Left lung (tissue), 10 donors: ENCODE results near the gene UQCR10. TPM values are rescaled to one million over a fixed set of nuclear protein-coding genes. Genes with fewer than 3 reads are reported as not detected.
"Not testable (repeated sequence)": the region's sequence is repeated elsewhere in the genome, so short reads cannot be mapped to it uniquely, and the experiment has no call there.

ENCODE experiments used
- ATAC-seq: fragments of 200-7000 bp; cut with Tn5 transposase; one replicate; pipeline ENCODE4 v1.9.1; 2020; ENCODE audit warnings: moderate library complexity
- DNase-seq, 4 donors: peaks; one replicate each; pipeline ENCODE4 v3.0.0-alpha.2; 2013 to 2020
- H3K27ac ChIP-seq, 2 donors: fragments of 200-600 bp; sonication (generic) in 1 of 2; one replicate each; pipeline versions ENCODE4 v1.5.0 to v1.8.0; 2020 to 2021
- H3K27me3 ChIP-seq, 2 donors: fragments of 200-600 bp; sonication (generic) in 1 of 2; one replicate each; pipeline versions ENCODE4 v1.5.0 to v1.8.0; 2020 to 2021
- H3K36me3 ChIP-seq, 2 donors: fragments of 200-600 bp; sonication (generic) in 1 of 2; one replicate each; pipeline versions ENCODE4 v1.5.0 to v1.8.0; 2020 to 2021
- H3K4me1 ChIP-seq, 2 donors: fragments of 200-600 bp; one replicate each; pipeline ENCODE4 v1.8.0; 2021
- H3K4me3 ChIP-seq, 2 donors: fragments of 200-600 bp; sonication (generic) in 1 of 2; one replicate each; pipeline versions ENCODE4 v1.5.0 to v1.8.0; 2020 to 2021; ENCODE audit warnings: mild to moderate bottlenecking in 1 of 2
- H3K9me3 ChIP-seq, 2 donors: fragments of 200-600 bp; sonication (generic) in 1 of 2; one replicate each; pipeline versions ENCODE4 v1.5.0 to v1.8.0; 2020 to 2021
- CTCF ChIP-seq, 2 donors: fragments of 200-600 bp; sonication (generic) in 1 of 2; IDR thresholded peaks; one replicate each; pipeline versions ENCODE4 v1.5.0 to v1.8.0; 2021; ENCODE audit warnings: antibody characterized with exemption in 2 of 2
- intact Hi-C, 2 donors: fragments of 100-400 bp; cut with DNase I; formaldehyde crosslinking; loops; one replicate each; pipeline versions ENCODE4 v1.11.2 to v1.14.2; 2022
- polyA plus RNA-seq, 6 donors: library from polyadenylated mRNA; unstranded; fragments of 120-200 nt; gene quantifications; one replicate each; pipeline ENCODE4 v1.2.1, GENCODE V29; 2013; ENCODE audit not compliant: insufficient read length in 6 of 6
- total RNA-seq, 2 donors: library from RNA; stranded (reverse); fragmentation: NEBNext Ultra II Directional; extraction: Animal tissue kit (Norgen Biotek cat#: 25700); gene quantifications; one replicate each; pipeline ENCODE4 v1.2.1, GENCODE V29; 2021
- donor health status: DM: no; HTN: yes; CAD: no.
- donor health status: DM: no; HTN: no; CAD: no.

Gene UQCR10
- total and polyA plus RNA-seq, 8 donors: 77.4 to 154 (median 116) TPM

- Histone ChIP-seq H3K9me3 (no peaks in the 10 kb centered on the region), H3K27ac (no peak overlapping the region), H3K36me3 (peaks cover 0 to 14% of the 10 kb centered on the region in 2 donors), H3K4me1 (peaks cover 0 to 23% of the 10 kb centered on the region in 2 donors), H3K4me3 (no peak overlapping the region), H3K27me3 (no peaks in the 10 kb centered on the region)
- ATAC-seq (no peak), DNase-seq (peak in 1 of 4 donors; percentile 54)
- intact Hi-C loops: no loop called here
- TF ChIP-seq CTCF (IDR thresholded peaks at IDR 0.05): no peak
These were observed 13.1 kb upstream of the UQCR10 start for GRCh38 chr22:29753808-29754657.

GRCh38 chr22:29754658-29755395, 12.3 kb upstream of the UQCR10 start:
- DNase-seq: peak in 1 of 4 donors; percentile 13
- H3K27ac ChIP-seq, H3K9me3 ChIP-seq, H3K4me3 ChIP-seq, H3K27me3 ChIP-seq, ATAC-seq, intact Hi-C loops: not testable (repeated sequence)
- Histone ChIP-seq H3K4me1 (peaks cover 0 to 23% of the 10 kb centered on the region in 2 donors), H3K36me3 (peaks cover 0 to 14% of the 10 kb centered on the region in 2 donors)

- H3K4me3 ChIP-seq: no peak overlapping the region
- no peak for ATAC-seq
- peaks cover 0 to 15% of the 10 kb centered on the region in 2 donors for H3K4me1 ChIP-seq
- H3K27ac ChIP-seq: no peak overlapping the region
- no peaks in the 10 kb centered on the region for H3K27me3 ChIP-seq
- no peaks in the 10 kb centered on the region for H3K9me3 ChIP-seq
- H3K36me3 ChIP-seq: peaks cover 0 to 8% of the 10 kb centered on the region in 2 donors
- TF ChIP-seq CTCF (IDR thresholded peaks at IDR 0.05): no peak
- DNase-seq: peak in 1 of 4 donors; percentile 14
- intact Hi-C loops: no loop called here
These were observed 11.3 kb upstream of the UQCR10 start for GRCh38 chr22:29755889-29756288.

- Histone ChIP-seq H3K27me3 (no peaks in the 10 kb centered on the region), H3K36me3 (peaks cover 0 to 8% of the 10 kb centered on the region in 2 donors), H3K4me3 (no peak overlapping the region), H3K27ac (no peak overlapping the region), H3K4me1 (peaks cover 0 to 11% of the 10 kb centered on the region in 2 donors), H3K9me3 (no peaks in the 10 kb centered on the region)
- peak in 1 of 4 donors; percentile 28 for DNase-seq
- intact Hi-C loops: no loop called here
- no peak for TF ChIP-seq CTCF (IDR thresholded peaks at IDR 0.05)
- no peak for ATAC-seq
These were observed 10.8 kb upstream of the UQCR10 start for GRCh38 chr22:29756341-29756740.

- intact Hi-C loops: no loop called here
- Histone ChIP-seq H3K4me3 (no peak overlapping the region), H3K27me3 (no peaks in the 10 kb centered on the region), H3K27ac (no peak overlapping the region), H3K4me1 (peaks cover 0 to 3% of the 10 kb centered on the region in 2 donors), H3K9me3 (no peaks in the 10 kb centered on the region), H3K36me3 (peaks cover 0 to 8% of the 10 kb centered on the region in 2 donors)
- ATAC-seq: no peak
- DNase-seq: peak in 1 of 4 donors; percentile 18
- TF ChIP-seq CTCF (IDR thresholded peaks at IDR 0.05): no peak
These were observed 10.1 kb upstream of the UQCR10 start for GRCh38 chr22:29757096-29757495.
